Epithelial cell of proximal tubule (primary cell): ENCODE measurements around the gene GFPT1. TPM values are rescaled to one million over a fixed set of nuclear protein-coding genes. Genes with fewer than 3 reads are reported as not detected.

ENCODE experiments used
- DNase-seq: peaks from one replicate; pipeline ENCODE4 v3.0.0-alpha.2; 2011; ENCODE audit warnings: low read depth
- H3K4me3 ChIP-seq: 2 replicates; pipeline ENCODE4 v1.5.1; 2011; ENCODE audit warnings: low read depth, mild to moderate bottlenecking, low read length
- total RNA-seq: library from RNA; depleted of rRNA; stranded (reverse); fragments of >200 nt; gene quantifications from 2 replicates; pipeline ENCODE4 v1.2.3, GENCODE V29; 2015
- TF ChIP-seq, protein P1 (sequence below): conservative IDR thresholded peaks from 2 replicates; pipeline ENCODE4 v1.5.1; 2012; ENCODE audit warnings: low read depth, mild to moderate bottlenecking, low read length

GFPT1 gene
- total RNA-seq, 1 donor from 2014 or later, result 20.3 TPM

DNA sequence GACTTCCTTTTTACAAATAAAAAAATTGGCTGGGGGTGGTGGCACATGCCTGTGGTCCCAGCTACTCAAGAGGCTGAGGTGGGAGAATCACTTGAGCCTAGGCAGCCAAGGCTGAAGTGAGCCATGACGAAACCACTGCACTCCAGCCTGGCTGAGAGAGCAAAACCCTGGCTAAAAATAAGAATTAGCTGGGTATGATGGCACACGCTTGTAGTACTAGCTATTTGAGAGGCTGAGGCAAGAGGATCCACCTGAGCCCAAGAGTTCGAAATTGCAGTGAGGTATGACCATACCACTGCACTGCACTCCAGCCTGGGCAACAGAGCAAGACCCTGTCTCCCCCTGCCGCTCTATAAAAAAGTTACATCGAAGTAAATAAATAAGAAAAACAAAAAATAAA is 33.7 kb downstream of the GFPT1 start:
- H3K4me3 ChIP-seq, result no peak overlapping the region
- TF ChIP-seq, protein P1, sequence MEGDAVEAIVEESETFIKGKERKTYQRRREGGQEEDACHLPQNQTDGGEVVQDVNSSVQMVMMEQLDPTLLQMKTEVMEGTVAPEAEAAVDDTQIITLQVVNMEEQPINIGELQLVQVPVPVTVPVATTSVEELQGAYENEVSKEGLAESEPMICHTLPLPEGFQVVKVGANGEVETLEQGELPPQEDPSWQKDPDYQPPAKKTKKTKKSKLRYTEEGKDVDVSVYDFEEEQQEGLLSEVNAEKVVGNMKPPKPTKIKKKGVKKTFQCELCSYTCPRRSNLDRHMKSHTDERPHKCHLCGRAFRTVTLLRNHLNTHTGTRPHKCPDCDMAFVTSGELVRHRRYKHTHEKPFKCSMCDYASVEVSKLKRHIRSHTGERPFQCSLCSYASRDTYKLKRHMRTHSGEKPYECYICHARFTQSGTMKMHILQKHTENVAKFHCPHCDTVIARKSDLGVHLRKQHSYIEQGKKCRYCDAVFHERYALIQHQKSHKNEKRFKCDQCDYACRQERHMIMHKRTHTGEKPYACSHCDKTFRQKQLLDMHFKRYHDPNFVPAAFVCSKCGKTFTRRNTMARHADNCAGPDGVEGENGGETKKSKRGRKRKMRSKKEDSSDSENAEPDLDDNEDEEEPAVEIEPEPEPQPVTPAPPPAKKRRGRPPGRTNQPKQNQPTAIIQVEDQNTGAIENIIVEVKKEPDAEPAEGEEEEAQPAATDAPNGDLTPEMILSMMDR, result no peak
- no peak for DNase-seq

DNA sequence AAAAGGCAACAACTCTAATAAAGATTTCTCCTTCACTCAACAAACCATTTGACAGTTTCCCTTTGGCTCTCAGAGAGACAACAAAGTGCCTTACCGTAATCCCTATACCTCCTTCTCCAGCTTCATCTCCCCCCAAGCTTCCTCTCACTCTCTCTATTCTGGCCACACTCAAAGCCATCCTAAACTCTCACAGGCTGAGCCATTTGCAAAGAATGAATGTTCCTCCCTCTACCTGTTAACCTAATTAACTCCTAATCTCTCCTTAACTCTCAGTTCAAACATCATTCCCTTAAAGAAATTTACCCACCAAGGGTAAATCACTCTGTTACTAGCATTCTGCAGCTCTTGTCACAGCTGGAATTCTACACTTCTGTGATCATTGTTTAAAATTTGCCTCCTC is 38.2 kb downstream of the GFPT1 start:
- no peak overlapping the region for H3K4me3 ChIP-seq
- no peak for DNase-seq
- TF ChIP-seq, protein P1, result no peak

DNA sequence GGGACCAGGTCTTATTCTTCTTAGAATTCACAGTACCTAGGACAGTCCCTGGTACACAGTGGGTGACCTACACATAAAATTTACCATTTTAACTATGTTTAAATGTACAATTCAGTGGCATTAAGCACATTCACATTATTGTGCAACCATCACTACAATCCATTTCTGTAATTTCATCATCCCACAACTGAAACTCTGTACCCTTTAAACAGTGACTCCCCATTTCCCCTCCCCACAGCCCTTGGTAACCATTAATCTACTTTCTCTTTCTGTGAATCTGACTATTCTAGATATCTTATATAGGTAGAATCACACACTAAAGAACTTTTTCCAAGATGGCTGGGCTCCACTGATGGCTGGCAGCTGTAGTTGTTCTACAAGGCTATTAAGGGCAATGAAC is 41.6 kb downstream of the GFPT1 start:
- TF ChIP-seq, protein P1, result no peak
- no peak for DNase-seq
- H3K4me3 ChIP-seq, result no peak overlapping the region

DNA sequence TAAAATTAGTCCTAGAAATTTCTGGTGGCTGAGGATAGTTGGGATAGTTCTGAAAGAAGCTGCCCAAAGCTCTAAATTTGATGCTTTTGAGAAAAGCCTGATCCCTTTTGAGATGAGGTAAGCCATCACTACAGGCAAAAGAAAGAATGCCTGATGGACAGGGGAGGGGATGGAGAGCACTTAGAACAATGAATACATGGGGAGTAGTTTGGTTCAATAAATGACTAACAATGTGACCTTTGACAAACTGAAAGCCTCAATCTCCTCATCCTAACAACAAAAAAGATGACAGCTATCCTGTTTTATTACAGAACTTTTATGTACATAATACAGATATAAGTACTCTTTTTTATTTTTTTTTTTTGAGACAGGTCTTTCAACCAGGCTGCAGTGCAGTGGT is 42.7 kb downstream of the GFPT1 start:
- H3K4me3 ChIP-seq, result no peak overlapping the region
- TF ChIP-seq, protein P1, result no peak
- no peak for DNase-seq

DNA sequence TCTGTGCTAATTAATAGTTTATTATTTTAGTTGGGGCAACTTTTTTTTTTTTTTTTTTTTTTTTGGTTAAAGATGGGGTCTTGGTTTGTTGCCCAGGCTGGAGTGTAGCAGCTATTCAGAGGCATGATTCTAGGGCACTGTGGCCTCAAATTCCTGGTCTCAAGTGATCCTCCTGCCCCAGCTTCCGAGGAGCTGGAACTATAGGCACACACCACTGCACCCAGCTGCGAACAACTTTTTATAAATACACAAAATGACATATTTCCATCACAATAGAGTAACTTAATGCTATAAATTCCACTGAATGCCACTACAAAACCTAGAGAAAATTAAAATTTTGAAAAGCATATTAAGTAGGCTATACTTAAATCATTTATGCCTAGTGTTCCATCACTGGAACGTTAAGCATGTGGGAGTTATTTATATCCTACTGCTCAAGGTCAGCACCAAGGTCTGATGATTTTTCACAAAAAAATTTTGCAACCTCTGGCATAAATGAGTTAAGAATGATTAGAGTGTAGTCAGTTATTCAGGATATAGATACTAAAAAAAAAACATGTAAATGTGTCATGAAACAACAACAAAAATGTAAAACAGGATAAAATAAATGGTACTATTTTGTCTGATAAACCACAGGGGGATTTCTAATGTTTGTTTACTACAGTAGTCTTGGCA is 46.8 kb downstream of the GFPT1 start:
- TF ChIP-seq, protein P1, result no peak
- no peak overlapping the region for H3K4me3 ChIP-seq
- DNase-seq, result no peak

DNA sequence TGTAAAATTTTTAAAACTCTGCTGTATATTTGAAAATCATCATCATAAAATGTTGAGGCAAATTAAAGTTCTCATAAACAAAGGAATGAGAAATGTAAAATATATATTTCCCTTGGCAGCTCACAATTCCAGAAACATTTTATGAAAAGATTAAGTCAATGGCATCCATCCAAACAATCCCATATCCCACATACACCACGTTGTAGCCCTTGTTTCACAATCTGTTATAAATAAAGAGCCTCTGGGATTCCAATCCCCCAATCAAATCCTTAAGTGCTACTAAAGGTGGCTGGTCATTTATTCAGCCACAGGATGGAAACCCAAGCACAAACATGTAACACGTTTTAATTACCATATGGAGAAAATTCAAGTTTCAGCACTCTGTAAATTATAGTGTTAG is 51.7 kb downstream of the GFPT1 start:
- no peak for DNase-seq
- no peak overlapping the region for H3K4me3 ChIP-seq
- TF ChIP-seq, protein P1, result no peak

DNA sequence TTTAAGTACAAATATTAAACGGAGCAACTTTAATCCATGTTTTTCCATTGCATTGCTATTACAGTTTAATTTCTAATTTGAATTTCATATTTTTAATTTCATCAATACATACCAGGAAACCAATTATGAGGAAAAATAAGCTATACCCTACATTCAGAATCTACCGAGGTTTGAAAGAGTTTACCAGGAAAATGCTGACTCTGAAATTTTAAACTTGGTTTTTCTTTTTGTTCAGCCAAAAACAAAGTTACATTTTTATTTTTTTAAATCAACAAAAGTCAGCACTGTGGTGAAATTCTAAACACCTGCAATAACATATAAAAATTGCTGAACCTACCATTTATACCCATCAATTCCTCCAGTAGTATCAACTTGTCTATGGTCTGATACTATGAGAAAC is 53.7 kb downstream of the GFPT1 start:
- no peak for DNase-seq
- TF ChIP-seq, protein P1, result no peak
- no peak overlapping the region for H3K4me3 ChIP-seq
